ENCODE measurements around the gene RXRB.

Gene RXRB

GRCh38 chr6:33195304-33196165 is 4.9 kb downstream of the RXRB start:
- DNase-seq: no peak

- no peak for DNase-seq
These were observed 6.0 kb downstream of the RXRB start for GRCh38 chr6:33194431-33194979.

GRCh38 chr6:33193619-33194018 is 6.8 kb downstream of the RXRB start:
- DNase-seq: no peak

DNA sequence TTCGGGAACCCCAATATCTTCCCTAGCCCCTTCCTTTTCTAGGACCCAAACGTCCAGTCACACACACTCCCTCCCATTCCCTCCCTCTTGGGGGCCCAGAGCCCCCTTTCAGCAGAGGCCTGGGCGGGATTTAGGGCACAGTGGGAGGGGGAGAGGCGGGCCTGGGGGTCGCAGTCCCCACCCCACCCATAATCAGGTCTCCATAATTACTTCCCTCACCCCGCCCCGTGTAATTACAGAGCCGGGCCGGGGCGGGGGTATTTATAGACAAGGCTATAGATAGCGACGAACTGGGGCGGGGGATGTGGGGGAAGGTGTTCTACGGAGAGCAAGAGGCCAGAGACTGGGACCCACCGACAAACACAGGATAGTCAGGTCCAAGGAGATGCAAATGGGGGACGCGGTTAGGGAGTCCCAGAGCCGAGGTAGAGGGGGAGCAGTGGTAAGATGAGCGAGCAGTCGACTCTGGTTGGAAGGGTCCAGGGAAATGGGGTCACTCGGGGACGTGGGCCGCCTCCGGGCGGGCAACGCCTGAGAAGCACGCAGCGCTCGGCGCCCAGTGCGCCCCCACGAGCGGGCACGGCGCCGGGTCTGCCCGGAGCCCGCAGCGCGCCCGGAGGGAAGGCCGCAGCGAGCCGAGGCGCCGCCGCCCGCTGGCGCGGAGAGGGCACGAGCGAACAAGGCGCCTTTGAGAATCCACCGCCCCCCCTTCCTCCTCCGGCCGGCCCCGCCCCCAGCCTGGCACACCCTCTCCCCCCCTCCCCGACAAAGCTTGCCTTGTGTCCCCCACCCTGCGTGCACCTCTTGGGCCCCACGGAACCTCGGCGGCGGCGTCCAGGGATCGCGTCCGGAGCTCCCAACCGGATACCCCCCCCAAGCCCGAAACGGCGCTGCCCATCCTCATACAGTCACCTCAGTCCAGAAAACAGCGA is 7.5 kb downstream of the RXRB start:
- no peak for DNase-seq

GRCh38 chr6:33192105-33192646 is 8.3 kb downstream of the RXRB start, which contains the start of gene COL11A2:
TSS of gene COL11A2 (minus strand) at chr6:33192467. CDS start at chr6:33192240, 227 bp downstream.
- DNase-seq: no peak

DNA sequence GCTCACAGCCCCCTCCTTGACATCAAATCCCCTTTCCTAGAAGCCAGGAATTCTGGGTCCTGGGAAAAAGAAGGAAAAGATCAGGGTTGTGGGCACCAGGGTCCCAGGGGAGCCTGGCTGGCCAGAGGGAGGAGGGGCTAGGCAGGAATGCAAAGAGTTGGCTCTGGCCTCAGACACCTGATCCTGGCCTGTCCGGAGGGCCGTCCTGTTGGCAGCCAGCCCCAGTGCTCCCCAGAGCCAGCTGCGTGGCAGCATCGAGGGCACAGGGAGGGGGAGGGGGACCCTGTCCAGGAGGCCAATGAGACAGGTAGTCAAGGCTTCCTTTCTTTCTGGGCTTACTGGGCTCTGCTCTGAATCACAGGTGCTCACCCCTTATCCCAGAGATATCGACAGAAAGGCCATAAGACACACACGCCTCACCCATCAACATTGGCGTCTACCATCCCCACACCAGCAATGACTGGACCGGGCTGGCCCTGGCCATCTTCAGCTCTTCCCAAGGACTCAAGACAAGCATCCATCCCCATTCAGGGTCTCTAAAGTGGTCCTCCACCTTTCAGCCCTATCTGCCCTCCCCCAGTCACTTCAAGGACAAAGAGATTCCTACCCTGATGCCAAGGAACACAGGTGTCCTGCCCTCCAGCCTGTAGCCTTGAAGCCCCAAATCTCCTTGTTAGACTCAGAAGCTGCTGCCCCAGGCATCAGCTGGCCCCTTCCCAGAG is 8.9 kb downstream of the RXRB start:
- DNase-seq: no peak

DNA sequence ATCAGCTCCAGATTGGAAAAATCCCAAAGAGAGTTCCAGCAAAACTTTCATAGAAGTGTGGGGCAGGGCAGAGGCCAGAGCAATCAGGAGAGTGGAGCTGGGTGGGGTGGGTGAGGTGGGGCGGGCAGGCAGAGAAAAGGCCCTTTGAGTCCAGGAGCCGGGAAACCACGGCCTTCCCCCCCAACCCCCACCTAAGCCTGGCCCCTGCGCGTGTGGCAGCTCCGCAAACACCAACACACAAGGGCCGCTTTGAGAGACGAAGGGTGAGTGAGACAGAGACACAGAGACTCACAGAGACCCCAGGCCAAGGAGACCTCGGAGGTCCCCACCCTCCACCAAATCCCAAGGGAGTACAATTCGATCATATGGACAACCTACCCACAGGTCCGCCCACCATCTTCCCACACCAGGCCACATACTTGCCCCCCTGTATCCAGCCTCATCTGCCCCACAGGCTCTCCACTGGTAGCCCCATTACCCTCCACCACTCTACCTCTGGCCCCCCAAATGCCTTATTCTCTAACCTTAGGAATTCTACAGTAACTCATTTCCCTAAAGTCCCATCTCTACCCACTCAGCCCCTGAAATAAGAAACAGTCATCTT is 9.9 kb downstream of the RXRB start:
- no peak for DNase-seq

DNA sequence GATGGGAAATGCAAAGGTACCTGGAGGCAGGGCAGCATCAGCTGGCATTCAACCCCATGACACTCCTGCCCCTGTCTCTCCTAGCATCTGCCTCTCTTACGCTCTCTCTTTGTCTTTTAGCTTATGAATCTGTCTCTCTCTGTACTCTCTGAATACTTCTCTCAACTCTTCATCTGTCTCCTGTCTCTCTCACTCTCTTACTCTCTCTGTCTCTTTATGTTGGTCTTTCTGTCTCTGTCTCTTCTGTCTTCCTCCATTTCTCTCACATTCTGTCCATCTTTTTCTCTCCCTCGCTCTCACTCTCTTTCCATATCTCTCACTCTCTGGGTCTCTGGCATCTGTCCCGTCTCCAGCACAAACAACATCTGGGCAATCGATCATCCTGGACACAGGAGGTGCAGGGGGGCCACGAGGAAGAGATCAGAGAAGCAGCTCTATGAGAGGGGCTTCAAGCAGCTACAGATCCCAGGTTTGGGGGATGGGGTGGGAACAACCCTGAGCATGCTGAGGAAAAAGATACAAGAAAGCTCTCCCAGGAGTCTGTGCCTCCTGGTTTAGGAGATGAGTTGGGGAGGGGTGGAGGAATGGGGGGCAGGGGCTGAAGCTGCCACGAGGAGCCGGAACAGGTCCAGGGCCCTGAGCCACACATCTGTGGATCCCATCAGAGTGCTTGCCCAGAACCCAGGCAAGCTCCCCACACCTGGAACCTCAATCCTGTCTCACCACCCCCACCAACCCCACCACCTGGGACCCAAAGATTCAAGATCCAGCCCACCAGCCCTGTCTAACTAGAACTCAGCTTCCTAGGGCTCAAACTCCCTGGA is 10.6 kb downstream of the RXRB start:
- no peak for DNase-seq

GRCh38 chr6:33189164-33189563 is 11.3 kb downstream of the RXRB start:
- no peak for DNase-seq

DNA sequence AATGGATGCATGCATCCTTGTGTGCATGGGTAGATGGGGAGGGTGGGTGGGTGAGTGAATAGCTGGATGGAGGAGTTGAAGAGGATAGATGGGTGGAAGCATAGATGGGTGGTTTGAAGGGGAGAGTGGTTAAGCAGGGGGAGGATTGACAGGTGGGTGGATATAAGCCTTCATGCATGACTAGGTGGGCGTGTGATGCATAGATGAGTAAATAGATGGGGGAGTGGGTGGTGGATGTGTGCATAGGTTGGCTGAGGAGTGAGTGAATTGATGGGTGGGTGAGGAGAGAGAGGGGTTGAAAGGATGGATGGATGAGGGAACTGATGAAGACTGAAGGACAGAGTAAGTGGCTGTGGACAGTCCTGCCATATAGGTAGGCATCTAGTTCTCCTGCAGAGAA is 12.7 kb downstream of the RXRB start:
- DNase-seq: no peak

DNA sequence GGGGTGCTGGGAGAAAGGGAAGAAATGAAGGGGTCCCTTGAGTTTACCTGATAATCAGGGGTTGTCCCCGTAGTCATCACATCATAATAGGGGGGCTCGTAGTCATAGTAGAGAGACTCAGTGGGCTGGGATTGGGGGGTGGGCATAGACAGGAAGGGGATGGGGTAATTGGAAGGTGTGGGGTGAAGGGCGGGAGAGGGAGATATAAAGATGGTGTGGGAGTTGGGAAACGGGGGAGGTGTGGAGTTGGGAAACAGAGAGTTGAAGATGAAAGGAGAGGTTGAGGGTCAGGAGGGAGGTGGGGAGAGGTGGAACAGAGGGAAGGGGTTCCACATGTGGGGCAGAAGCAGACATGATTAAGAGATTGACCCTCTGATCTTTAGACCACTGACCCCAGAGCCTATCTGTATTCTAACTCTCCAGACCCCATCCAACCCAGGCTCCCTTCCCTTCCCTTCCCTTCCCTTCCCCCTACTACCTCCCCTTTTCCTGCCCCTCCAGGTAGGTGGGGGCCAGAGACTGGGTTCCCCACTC is 14.7 kb downstream of the RXRB start:
- DNase-seq: no peak

DNA sequence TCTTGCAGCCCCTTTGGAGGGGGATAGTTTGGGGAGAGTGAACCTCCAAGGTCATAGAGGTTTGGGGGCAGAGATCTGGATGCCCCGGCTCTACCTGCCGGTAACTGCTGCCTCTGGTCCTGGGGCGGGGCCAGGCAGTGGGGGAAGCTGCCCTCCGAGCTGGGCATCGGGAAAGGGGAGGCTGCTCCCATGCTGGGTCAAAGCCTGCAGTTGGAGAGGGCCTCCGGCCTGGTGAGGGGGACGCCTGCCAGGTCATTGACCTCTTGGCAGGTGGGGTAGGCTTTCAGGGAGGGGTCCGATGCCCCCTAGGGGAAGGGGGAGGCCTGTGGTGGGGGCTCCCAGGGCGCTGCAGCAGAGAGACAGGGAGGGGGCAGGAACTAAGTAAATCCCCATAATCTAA is 15.3 kb downstream of the RXRB start:
- DNase-seq: no peak

- no peak for DNase-seq
These were observed 17.3 kb downstream of the RXRB start for GRCh38 chr6:33183071-33183683.

DNA sequence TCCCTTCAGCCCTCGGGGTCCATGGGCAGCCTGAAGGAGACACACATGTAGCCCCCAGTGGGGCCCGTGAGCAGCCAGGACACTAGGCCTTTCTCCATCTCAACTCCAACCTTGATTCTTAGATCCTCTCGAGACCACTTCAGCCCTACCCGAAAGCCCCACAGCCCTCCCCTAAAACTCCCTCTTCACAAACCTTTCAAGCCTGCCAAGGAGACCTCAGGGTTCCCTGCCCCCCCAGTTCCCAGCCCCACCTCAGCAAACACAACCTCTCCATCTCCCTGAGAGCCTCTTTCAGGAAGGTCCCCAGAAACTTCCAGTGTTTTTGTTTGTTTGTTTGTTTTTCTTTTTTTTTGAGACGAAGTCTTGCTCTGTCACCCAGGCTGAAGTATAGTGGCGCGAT is 19.3 kb downstream of the RXRB start:
- DNase-seq: no peak

GRCh38 chr6:33178755-33179475 is 21.6 kb downstream of the RXRB start:
- no peak for DNase-seq

DNA sequence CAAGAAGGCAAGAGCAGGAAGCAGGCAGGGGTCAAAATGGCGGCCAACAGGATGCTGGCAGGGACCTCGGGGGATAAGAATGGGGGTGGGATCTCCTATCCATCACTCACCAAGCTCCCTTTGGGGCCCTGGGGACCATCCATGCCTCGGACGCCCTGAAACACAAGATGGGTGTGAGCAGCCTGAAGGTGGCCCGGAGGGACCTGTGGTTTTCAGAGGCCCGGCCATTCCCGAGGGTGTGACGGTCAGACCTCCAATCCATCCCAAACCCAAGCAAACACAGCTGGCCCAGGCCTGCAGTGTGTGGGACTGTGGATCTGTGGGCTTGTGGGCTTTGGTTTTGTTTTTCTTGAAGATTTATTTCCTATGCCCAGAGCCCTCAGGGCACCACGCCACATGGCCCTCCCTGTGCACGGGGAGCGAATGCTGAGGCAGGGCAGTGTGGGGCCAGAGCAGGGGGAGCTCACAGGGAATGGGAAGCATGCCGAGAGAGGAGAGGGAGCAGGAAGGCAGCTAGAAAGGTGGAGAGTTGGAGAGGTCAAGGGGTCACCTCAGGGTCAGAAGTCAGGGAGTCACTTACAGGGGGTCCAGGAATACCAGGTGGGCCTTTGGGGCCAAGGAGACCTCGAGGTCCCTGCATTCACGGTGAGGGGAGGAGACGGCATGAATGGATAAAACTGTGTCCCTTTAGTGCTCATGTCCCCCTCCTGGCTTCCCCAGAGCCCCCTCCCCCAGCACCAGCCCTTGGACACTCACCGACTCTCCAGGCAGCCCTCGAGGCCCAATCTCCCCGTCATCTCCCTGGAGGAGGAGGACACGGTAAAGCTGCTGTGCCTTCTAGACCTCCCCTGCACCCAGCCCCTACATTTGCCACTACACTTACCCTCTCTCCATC is 22.7 kb downstream of the RXRB start:
- DNase-seq: no peak

DNA sequence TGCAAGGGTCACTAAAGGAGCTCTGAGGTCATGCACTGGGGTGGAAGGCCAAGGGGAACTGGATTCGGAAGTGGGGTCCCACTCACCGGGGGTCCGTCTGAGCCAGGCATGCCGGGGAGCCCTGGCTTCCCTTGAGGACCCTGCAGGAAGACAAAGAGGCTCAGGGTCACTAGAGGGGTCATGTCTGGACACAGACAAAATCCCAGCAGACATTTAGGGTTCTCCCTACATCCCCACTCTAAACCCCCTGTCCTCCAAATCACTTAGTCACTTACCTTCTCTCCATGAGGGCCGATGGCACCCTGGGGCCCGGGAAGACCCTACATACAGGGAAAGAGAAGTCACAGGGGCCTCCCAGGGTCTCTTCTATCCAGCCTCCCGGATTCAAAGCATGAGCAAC is 23.6 kb downstream of the RXRB start:
- no peak for DNase-seq

GRCh38 chr6:33175436-33176069 is 24.9 kb downstream of the RXRB start:
- no peak for DNase-seq

Data from fibroblast of upper back skin (primary cell).